ENCODE data around the gene CBX2. TPM values are rescaled to one million over a fixed set of nuclear protein-coding genes. Genes with fewer than 3 reads are reported as not detected.

The CBX2 gene
- total RNA-seq, 4 donors from 2014 or later: 0.81 to 2.5 (median 2.0) TPM

- Histone ChIP-seq H3K4me3 (no peak overlapping the region), H3K4me1 (peaks cover 0 to 55% (median 8%) of the 10 kb centered on the region in 3 donors), H3K9me3 (no peaks in the 10 kb centered on the region), H3K27me3 (peaks cover 100% of the 10 kb centered on the region), H3K36me3 (no peaks in the 10 kb centered on the region), H3K27ac (no peak overlapping the region)
- 0% methylated on average over 1 of the region's 76 CpGs for WGBS, 2 donors (ENCODE audit: low coverage in 1 of 2)
- TF ChIP-seq POLR2A (IDR thresholded peaks at IDR 0.05) (no peak), POLR2AphosphoS5 (IDR thresholded peaks at IDR 0.05) (no peak), CTCF (IDR thresholded peaks at IDR 0.05) (no peak), EP300 (IDR thresholded peaks at IDR 0.05) (no peak)
- ATAC-seq: no peak
Observed at GRCh38 chr17:79803997-79804855, 26.3 kb downstream of the CBX2 start.

GRCh38 chr17:79804856-79805696 is 27.1 kb downstream of the CBX2 start:
- no peaks in the 10 kb centered on the region for H3K36me3 ChIP-seq
- H3K27me3 ChIP-seq: peaks cover 100% of the 10 kb centered on the region
- 26 to 27% methylated on average over 11 of the region's 22 CpGs for WGBS, 2 donors (ENCODE audit: low coverage in 1 of 2)
- no peak overlapping the region for H3K27ac ChIP-seq
- no peak for TF ChIP-seq EP300 (IDR thresholded peaks at IDR 0.05)
- TF ChIP-seq CTCF (IDR thresholded peaks at IDR 0.05): no peak
- no peak for TF ChIP-seq POLR2AphosphoS5 (IDR thresholded peaks at IDR 0.05)
- no peak for TF ChIP-seq POLR2A (IDR thresholded peaks at IDR 0.05)
- no peak overlapping the region for H3K4me3 ChIP-seq
- ATAC-seq: no peak
- H3K9me3 ChIP-seq: no peaks in the 10 kb centered on the region
- H3K4me1 ChIP-seq: peaks cover 0 to 55% (median 7%) of the 10 kb centered on the region in 3 donors

DNA sequence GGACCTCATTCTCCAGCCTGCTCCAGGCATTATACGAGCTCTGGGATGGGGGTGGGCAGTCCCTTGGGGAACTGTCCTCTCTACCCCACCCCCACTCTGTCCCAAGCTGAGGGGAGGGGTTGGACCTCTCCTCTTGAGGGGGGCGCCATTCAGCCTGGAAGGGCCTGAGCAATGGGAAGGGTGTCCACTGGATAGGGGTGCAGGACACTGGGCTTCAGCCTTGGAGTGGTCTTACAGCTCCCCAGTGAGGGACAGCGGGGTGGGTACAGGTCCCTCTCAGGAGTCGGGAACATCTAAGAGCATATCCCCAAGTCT is 28.5 kb downstream of the CBX2 start:
- Histone ChIP-seq H3K27ac (no peak overlapping the region), H3K36me3 (no peaks in the 10 kb centered on the region), H3K9me3 (no peaks in the 10 kb centered on the region), H3K27me3 (peaks cover 100% of the 10 kb centered on the region), H3K4me1 (peaks cover 0 to 55% (median 15%) of the 10 kb centered on the region in 3 donors), H3K4me3 (no peak overlapping the region)
- ATAC-seq: no peak
- TF ChIP-seq POLR2AphosphoS5 (IDR thresholded peaks at IDR 0.05) (no peak), POLR2A (IDR thresholded peaks at IDR 0.05) (no peak), CTCF (IDR thresholded peaks at IDR 0.05) (no peak), EP300 (IDR thresholded peaks at IDR 0.05) (no peak)
- no CpG with 5 or more reads among the region's 4 CpGs for WGBS, 2 donors (ENCODE audit: low coverage in 1 of 2)

DNA sequence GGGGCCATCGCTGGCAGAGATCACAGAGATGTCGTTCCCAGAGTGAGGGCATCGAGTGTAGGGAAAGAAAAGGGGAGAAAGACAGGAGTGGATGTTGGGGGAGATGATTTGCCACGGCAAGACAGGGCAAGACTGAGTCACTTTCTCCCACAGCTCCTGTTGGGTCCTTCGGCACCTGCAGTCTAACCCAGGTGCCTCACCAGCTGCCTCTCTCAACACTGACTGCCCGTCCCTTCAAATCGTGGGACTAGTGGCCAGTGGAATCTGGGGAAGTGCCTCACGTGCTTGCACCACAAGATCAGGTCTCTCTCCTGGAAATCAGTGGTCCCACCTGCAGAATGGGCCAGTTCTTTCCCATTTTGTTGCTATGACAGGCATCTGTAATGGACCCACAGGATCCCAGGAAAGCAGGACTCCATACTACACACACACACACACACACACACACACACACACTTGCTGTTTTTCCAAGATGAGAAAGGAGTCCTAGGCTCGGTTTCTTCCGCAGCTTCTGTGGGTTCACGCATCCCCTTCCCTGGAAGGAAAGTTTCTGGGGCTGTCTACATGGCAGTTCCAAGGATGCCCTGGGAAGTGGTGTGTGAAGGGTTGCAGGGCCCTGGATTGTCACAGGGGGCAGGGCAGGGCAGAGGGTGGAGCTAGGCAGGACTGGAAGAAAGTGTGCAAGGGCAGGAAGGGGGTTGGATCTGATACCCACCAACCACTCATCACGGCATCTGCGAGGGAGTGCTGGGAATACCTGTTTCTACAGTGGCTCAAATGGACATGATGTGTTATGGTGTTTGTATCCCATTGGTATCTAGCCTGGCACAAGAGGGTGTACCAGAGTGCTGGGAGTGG is 29.1 kb downstream of the CBX2 start:
- no peak overlapping the region for H3K4me3 ChIP-seq
- 23 to 25% methylated on average over 7 to 9 of the region's 13 CpGs for WGBS, 2 donors (ENCODE audit: low coverage in 1 of 2)

More for the DNA sequence above, 29.1 kb downstream of the CBX2 start:
- no peak for TF ChIP-seq POLR2AphosphoS5 (IDR thresholded peaks at IDR 0.05)
- TF ChIP-seq POLR2A (IDR thresholded peaks at IDR 0.05): no peak
- no peak for TF ChIP-seq EP300 (IDR thresholded peaks at IDR 0.05)
- TF ChIP-seq CTCF (IDR thresholded peaks at IDR 0.05): no peak
- no peak for ATAC-seq
- Histone ChIP-seq H3K27me3 (peaks cover 100% of the 10 kb centered on the region), H3K4me1 (peaks cover 0 to 57% (median 15%) of the 10 kb centered on the region in 3 donors), H3K27ac (no peak overlapping the region), H3K9me3 (no peaks in the 10 kb centered on the region), H3K36me3 (no peaks in the 10 kb centered on the region)
